HG03039 (cell line): Measurements from ENCODE around the gene BTBD10.

Experiments
- ATAC-seq: cut with Tn5 transposase; IDR thresholded peaks from one replicate; pipeline ENCODE4 v1.9.1; 2021; ENCODE audit warnings: mild to moderate bottlenecking, moderate library complexity; ENCODE audit not compliant: unreplicated experiment

The BTBD10 gene

GRCh38 chr11:13462901-13463778 lies at the start of gene BTBD10:
Gene BTBD10 (minus strand): TSS chr11:13463222. CDS start chr11:13445124, 18,098 bp downstream.
- peak; percentile 97 for ATAC-seq

GRCh38 chr11:13503393-13503792 lies 40.4 kb upstream of the BTBD10 start:
- ATAC-seq = no peak

GRCh38 chr11:13502492-13502891 lies 39.5 kb upstream of the BTBD10 start:
- no peak for ATAC-seq

GRCh38 chr11:13495929-13496328 lies 32.9 kb upstream of the BTBD10 start, which contains the start of gene PTH:
Gene PTH (minus strand): TSS chr11:13495997. CDS start chr11:13492855, 3,142 bp downstream.
- ATAC-seq = no peak

GRCh38 chr11:13494051-13494450 lies 31.0 kb upstream of the BTBD10 start:
- no peak for ATAC-seq

GRCh38 chr11:13487661-13488030 lies 24.6 kb upstream of the BTBD10 start:
- no peak for ATAC-seq

- no peak for ATAC-seq
These were observed 24.1 kb upstream of the BTBD10 start for GRCh38 chr11:13486926-13487660.

GRCh38 chr11:13480198-13480597 lies 17.2 kb upstream of the BTBD10 start:
- no peak for ATAC-seq

GRCh38 chr11:13479688-13480087 lies 16.7 kb upstream of the BTBD10 start:
- ATAC-seq = no peak

GRCh38 chr11:13475091-13475490 lies 12.1 kb upstream of the BTBD10 start:
- no peak for ATAC-seq

GRCh38 chr11:13473013-13473722 lies 10.1 kb upstream of the BTBD10 start:
- no peak for ATAC-seq

GRCh38 chr11:13468750-13469149 lies 5.7 kb upstream of the BTBD10 start:
- no peak for ATAC-seq

- no peak for ATAC-seq
These were observed 2.9 kb upstream of the BTBD10 start for GRCh38 chr11:13465909-13466371.

- ATAC-seq = no peak
These were observed 813 bp upstream of the BTBD10 start for GRCh38 chr11:13463779-13464290.

- ATAC-seq = peak; percentile 34
These were observed 616 bp downstream of the BTBD10 start for GRCh38 chr11:13462311-13462900.

GRCh38 chr11:13461291-13461690 lies 1.7 kb downstream of the BTBD10 start:
- no peak for ATAC-seq

- ATAC-seq = no peak
These were observed 12.1 kb downstream of the BTBD10 start for GRCh38 chr11:13450832-13451397.

GRCh38 chr11:13449522-13449921 lies 13.5 kb downstream of the BTBD10 start:
- ATAC-seq = no peak

- no peak for ATAC-seq
These were observed 14.1 kb downstream of the BTBD10 start for GRCh38 chr11:13448876-13449275.

- no peak for ATAC-seq
These were observed 16.6 kb downstream of the BTBD10 start for GRCh38 chr11:13446444-13446843.
